Omental fat pad (tissue), 4 donors: ENCODE measurements around the gene GRM8. TPM values are rescaled to one million over a fixed set of nuclear protein-coding genes. Genes with fewer than 3 reads are reported as not detected.

Experiments
- ATAC-seq: fragments of 150-250 bp; one replicate; pipeline ENCODE4 v1.9.1; 2016; ENCODE audit warnings: mild to moderate bottlenecking, moderate library complexity; ENCODE audit not compliant: low FRiP score
- DNase-seq: peaks from one replicate; pipeline ENCODE4 v3.0.0-alpha.2; 2019; ENCODE audit warnings: low spot score
- total RNA-seq, 4 donors: library from RNA; depleted of rRNA; stranded (reverse); fragments of >200 nt; gene quantifications; one replicate each; pipeline ENCODE4 v1.1.0, GENCODE V29; 2016
- TF ChIP-seq, protein P1 (sequence below), 3 donors: fragments of 450-650 bp; IDR thresholded peaks; one replicate each; pipeline ENCODE4 v1.5.1; 2016 to 2017; ENCODE audit warnings: antibody characterized with exemption in 3 of 3, mild to moderate bottlenecking in 3 of 3, moderate library complexity in 2 of 3

GRM8 gene
- total RNA-seq, 4 donors from 2014 or later: not detected

DNA sequence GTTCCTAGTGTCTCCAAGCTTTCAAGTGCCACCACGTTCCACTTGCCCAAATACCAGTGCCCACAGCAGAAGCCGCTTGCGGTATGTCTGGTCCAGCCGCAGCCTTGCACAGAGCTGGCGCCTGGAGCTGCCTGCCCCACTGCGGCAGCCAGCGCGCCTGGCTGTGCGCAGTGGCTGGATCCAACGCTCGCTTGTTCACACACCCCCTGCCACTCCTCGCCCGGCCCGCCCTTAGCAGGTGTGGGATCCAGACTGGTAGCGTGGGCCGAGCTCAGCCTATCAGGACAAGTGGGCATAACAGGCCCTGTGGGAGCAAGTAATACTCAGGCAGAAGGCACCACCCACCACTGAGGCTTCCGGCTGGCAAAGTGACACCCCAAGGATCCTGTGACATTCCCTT is 294.4 kb downstream of the GRM8 start:
- TF ChIP-seq, protein P1, sequence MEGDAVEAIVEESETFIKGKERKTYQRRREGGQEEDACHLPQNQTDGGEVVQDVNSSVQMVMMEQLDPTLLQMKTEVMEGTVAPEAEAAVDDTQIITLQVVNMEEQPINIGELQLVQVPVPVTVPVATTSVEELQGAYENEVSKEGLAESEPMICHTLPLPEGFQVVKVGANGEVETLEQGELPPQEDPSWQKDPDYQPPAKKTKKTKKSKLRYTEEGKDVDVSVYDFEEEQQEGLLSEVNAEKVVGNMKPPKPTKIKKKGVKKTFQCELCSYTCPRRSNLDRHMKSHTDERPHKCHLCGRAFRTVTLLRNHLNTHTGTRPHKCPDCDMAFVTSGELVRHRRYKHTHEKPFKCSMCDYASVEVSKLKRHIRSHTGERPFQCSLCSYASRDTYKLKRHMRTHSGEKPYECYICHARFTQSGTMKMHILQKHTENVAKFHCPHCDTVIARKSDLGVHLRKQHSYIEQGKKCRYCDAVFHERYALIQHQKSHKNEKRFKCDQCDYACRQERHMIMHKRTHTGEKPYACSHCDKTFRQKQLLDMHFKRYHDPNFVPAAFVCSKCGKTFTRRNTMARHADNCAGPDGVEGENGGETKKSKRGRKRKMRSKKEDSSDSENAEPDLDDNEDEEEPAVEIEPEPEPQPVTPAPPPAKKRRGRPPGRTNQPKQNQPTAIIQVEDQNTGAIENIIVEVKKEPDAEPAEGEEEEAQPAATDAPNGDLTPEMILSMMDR (IDR thresholded peaks at IDR 0.05): no peak
- DNase-seq (no peak), ATAC-seq (no peak)

DNA sequence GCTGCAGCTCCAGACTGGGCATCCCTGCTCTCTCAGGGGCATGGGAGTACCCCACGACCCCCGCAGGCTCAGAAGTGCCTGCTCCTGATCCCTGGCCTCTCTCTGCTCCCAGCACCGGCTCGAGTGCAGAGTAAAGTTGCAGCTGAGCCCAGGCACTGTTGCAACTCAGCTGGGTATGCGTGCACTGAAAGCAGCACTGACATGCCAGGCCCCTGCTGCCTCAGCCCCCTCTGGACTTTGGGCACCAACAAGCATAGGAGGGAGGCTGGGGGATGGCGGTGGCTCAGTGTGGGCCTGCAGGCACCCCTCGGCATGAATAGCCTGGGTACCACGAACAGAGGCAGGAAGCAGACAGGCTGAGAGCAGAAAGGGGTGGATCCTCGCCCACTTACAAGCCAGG is 295.3 kb downstream of the GRM8 start:
- ATAC-seq (no peak), DNase-seq (no peak)
- TF ChIP-seq, protein P1 (IDR thresholded peaks at IDR 0.05): no peak

DNA sequence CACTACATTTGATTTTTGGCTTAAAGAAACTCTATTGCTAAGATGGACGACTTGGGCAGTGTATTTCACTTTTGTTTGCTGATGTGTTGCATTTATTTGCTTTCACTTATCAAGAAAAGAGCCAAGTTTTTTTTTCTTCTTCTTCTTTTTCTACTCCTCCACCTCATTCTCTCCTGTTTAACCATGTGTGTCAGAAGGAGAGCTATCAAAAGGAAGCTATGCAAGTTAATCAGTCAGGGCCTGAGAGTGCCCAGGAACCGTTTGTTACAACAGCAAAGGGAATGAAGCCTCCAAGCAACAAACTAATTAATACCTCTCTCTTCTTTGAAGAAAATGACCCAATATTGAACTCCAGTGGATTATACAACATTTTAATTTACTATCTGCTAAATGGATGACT is 299.3 kb downstream of the GRM8 start:
- no peak for ATAC-seq
- TF ChIP-seq, protein P1 (IDR thresholded peaks at IDR 0.05): no peak
- no peak for DNase-seq

DNA sequence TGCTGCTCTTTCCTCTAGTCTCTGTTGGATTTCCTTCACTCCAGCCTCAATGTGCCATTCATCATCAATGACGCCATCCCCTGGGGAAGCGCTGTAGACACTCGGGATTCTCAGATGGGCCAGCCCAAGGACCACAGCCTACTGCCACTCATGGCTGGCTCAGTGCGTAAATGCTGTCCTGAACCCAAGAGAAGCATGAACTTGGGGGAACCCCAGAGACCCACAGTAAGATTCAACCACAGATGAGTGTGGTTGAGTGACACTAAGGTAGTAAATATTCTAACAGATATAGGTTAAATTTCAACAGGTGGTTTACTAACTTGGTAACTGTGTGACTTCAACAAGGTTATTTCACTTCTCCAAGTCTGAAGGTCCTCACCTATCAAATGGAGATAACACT is 304.1 kb downstream of the GRM8 start:
- TF ChIP-seq, protein P1 (IDR thresholded peaks at IDR 0.05): no peak
- ATAC-seq: no peak
- DNase-seq: no peak

DNA sequence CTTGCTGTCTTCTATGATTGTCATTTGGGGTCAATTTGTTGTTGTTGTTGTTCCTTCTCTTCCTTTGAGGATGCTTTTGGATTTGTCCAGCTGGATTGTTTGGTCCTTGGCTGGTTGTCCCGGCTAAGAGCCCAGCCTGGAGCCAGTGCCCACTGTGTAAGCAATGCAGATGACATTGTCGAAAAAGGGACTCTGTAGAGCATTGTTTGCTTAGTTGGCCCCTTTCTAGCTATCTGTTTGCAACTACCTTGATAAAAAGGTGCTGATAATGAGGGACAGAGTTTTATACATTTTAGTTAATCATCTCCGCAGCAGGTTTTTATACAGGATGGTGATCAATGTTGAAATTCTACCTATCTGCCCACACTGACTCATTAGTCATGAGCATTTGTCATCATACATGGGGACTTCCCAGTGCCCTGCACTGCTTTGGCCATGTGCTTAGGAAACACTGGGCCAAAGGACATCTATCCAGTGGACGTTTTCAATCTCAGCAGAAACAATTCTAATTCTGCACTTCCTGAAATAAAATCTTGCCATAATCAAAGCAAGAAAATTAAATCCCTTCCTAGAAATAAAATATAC is 311.9 kb downstream of the GRM8 start:
- no peak for DNase-seq
- no peak for ATAC-seq
- TF ChIP-seq, protein P1 (IDR thresholded peaks at IDR 0.05): no peak

DNA sequence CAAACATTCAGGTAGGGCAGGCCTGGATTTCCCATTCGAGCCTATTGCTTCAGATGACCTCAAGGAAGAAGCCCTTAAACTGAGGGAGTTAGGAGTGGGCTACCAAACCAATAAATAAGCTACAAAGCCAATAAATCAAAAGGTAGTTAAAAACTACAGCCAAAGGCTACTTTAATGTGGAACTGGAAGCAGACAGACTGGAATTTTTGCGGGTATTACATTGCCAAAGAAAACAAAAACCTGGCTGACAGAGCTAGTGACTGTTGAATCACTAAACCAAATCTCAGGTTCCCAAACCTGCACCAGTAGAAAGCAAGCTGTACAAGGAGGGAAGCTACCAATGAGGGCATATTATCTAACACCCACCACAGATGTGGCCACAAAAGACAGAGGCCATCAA is 315.6 kb downstream of the GRM8 start:
- TF ChIP-seq, protein P1 (IDR thresholded peaks at IDR 0.05): no peak
- ATAC-seq (no peak), DNase-seq (no peak)

DNA sequence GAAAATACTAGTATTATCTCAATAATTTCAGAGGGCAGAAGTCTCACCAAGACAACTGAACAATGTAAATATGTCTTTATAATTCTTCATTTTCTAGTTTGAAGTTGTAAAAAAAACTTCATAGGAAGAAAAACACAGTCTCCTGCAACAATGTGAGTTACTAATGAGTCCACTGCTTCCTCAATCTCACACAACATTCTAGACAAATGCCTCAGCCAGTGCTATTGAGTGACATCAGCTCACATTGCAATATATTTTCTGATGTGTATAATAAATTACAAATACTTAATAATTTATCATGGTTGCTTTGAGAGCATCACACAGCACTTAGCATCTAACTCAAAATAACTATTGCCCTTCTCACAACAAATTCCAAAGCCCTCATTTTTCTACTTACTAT is 321.2 kb downstream of the GRM8 start:
- TF ChIP-seq, protein P1 (IDR thresholded peaks at IDR 0.05): no peak
- no peak for ATAC-seq
- DNase-seq: no peak
